Liver (tissue), 9 donors: ENCODE results near the gene CD52. TPM values are rescaled to one million over a fixed set of nuclear protein-coding genes. Genes with fewer than 3 reads are reported as not detected.

Source experiments
- DNase-seq: peaks from one replicate; pipeline ENCODE4 v3.0.0-alpha.2; 2017; ENCODE audit warnings: low spot score
- H3K27ac ChIP-seq, 2 donors: one replicate each; pipeline ENCODE4 v1.7.0; 2013; ENCODE audit warnings: inconsistent platforms in 2 of 2, low read length in 2 of 2, control low read depth in 1 of 2, low read depth in 1 of 2, mild to moderate bottlenecking in 1 of 2
- H3K27me3 ChIP-seq, 4 donors: one replicate each; pipeline versions ENCODE4 v1.6.1 to v1.7.0; 2013; ENCODE audit warnings: low read length in 3 of 4, inconsistent platforms in 1 of 4, mild to moderate bottlenecking in 1 of 4, moderate library complexity in 1 of 4; ENCODE audit not compliant: control insufficient read depth in 4 of 4, insufficient read depth in 4 of 4
- H3K36me3 ChIP-seq, 4 donors: one replicate each; pipeline versions ENCODE4 v1.6.1 to v1.7.0; 2013; ENCODE audit warnings: low read length in 3 of 4, mild to moderate bottlenecking in 3 of 4, low read depth in 1 of 4, moderate library complexity in 1 of 4; ENCODE audit not compliant: control insufficient read depth in 4 of 4, insufficient read depth in 3 of 4
- H3K4me1 ChIP-seq, 4 donors: one replicate each; pipeline versions ENCODE4 v1.6.1 to v1.7.0; 2013; ENCODE audit warnings: low read length in 3 of 4, mild to moderate bottlenecking in 3 of 4, moderate library complexity in 1 of 4; ENCODE audit not compliant: control insufficient read depth in 4 of 4, insufficient read depth in 4 of 4
- H3K4me3 ChIP-seq, 3 donors: one replicate each; pipeline versions ENCODE4 v1.6.1 to v1.7.0; 2013; ENCODE audit warnings: low read length in 3 of 3, control low read depth in 1 of 3, low read depth in 1 of 3, mild to moderate bottlenecking in 1 of 3
- H3K9ac ChIP-seq, 2 donors: one replicate each; pipeline ENCODE4 v1.7.0; 2013; ENCODE audit warnings: low read length in 2 of 2, mild to moderate bottlenecking in 2 of 2, moderate library complexity in 2 of 2, control low read depth in 1 of 2, low read depth in 1 of 2
- H3K9me3 ChIP-seq, 4 donors: one replicate each; pipeline versions ENCODE4 v1.6.1 to v1.7.0; 2013; ENCODE audit warnings: low read length in 3 of 4; ENCODE audit not compliant: control insufficient read depth in 4 of 4
- EGR1 ChIP-seq, 2 donors: IDR thresholded peaks; 2 replicates each; pipeline ENCODE4 v1.6.1; 2016 to 2018; ENCODE audit warnings: antibody characterized with exemption in 2 of 2, low read depth in 2 of 2
- FOXA1 ChIP-seq: IDR thresholded peaks from 2 replicates; pipeline ENCODE4 v1.6.1; 2016; ENCODE audit warnings: antibody characterized with exemption
- FOXA2 ChIP-seq: IDR thresholded peaks from 2 replicates; pipeline ENCODE4 v1.6.1; 2016; ENCODE audit warnings: antibody characterized with exemption
- GABPA ChIP-seq, 2 donors: IDR thresholded peaks in 1 of 2; conservative IDR thresholded peaks in 1 of 2; 2 replicates each; pipeline ENCODE4 v1.6.1; 2016; ENCODE audit warnings: antibody characterized with exemption in 2 of 2, mild to moderate bottlenecking in 1 of 2, moderate library complexity in 1 of 2
- HNF4A ChIP-seq, 2 donors: conservative IDR thresholded peaks; 2 replicates each; pipeline ENCODE4 v1.6.1; 2016; ENCODE audit warnings: antibody characterized with exemption in 2 of 2, mild to moderate bottlenecking in 2 of 2
- HNF4G ChIP-seq: IDR thresholded peaks from 2 replicates; pipeline ENCODE4 v1.6.1; 2016; ENCODE audit warnings: antibody characterized with exemption
- JUND ChIP-seq, 2 donors: IDR thresholded peaks; 2 replicates each; pipeline ENCODE4 v1.6.1; 2016; ENCODE audit warnings: antibody characterized with exemption in 2 of 2
- NR2F2 ChIP-seq: IDR thresholded peaks from 2 replicates; pipeline ENCODE4 v1.6.1; 2016; ENCODE audit warnings: antibody characterized with exemption
- RAD21 ChIP-seq, 2 donors: IDR thresholded peaks; 2 replicates each; pipeline ENCODE4 v1.6.1; 2016; ENCODE audit warnings: antibody characterized with exemption in 2 of 2, mild to moderate bottlenecking in 2 of 2
- RXRA ChIP-seq, 2 donors: IDR thresholded peaks; 2 replicates each; pipeline ENCODE4 v1.6.1; 2017 to 2018; ENCODE audit warnings: antibody characterized with exemption in 2 of 2, mild to moderate bottlenecking in 1 of 2
- SP1 ChIP-seq: IDR thresholded peaks from 2 replicates; pipeline ENCODE4 v1.6.1; 2018; ENCODE audit warnings: antibody characterized with exemption, mild to moderate bottlenecking
- TAF1 ChIP-seq: conservative IDR thresholded peaks from 2 replicates; pipeline ENCODE4 v1.6.1; 2016; ENCODE audit warnings: antibody characterized with exemption, mild to moderate bottlenecking
- YY1 ChIP-seq: IDR thresholded peaks from 2 replicates; pipeline ENCODE4 v1.6.1; 2016; ENCODE audit warnings: antibody characterized with exemption, mild to moderate bottlenecking
- WGBS: extraction: QIAGEN DNeasy Blood & Tissue Kit; methylation state at CpG from one replicate; pipeline ENCODE4 v1.1.7; 2013; 5-methylcytosine and 5-hydroxymethylcytosine counted together
- polyA plus RNA-seq, 2 donors: library from polyadenylated mRNA; stranded (reverse) in 1 of 2; unstranded in 1 of 2; fragments of 200-250 nt in 1 of 2; fragments of >200 nt in 1 of 2; fragmentation: Nextera tagmentation in 1 of 2; extraction: Ambion mirVana in 1 of 2; gene quantifications; one replicate each; pipeline versions ENCODE4 v1.2.1 to v1.2.3, GENCODE V29; 2013 to 2015
- total RNA-seq, 2 donors: library from RNA; depleted of rRNA; stranded (reverse); fragments of >200 nt; gene quantifications; one replicate each; pipeline ENCODE4 v1.2.3, GENCODE V29; 2014
- TF ChIP-seq, protein P1 (sequence below): IDR thresholded peaks from 2 replicates; pipeline ENCODE4 v1.6.1; 2016; ENCODE audit warnings: antibody characterized with exemption
- TF ChIP-seq, protein P2 (sequence below): IDR thresholded peaks from 2 replicates; pipeline ENCODE4 v1.6.1; 2016; ENCODE audit warnings: antibody characterized with exemption
- TF ChIP-seq, protein P3 (sequence below): IDR thresholded peaks from 2 replicates; pipeline ENCODE4 v1.6.1; 2016; ENCODE audit warnings: antibody characterized with exemption
- TF ChIP-seq, protein P4 (sequence below): IDR thresholded peaks from 2 replicates; pipeline ENCODE4 v1.6.1; 2016; ENCODE audit warnings: antibody characterized with exemption, mild to moderate bottlenecking
- TF ChIP-seq, protein P5 (sequence below): fragments of 150-350 bp; IDR thresholded peaks from 2 replicates; pipeline ENCODE4 v1.5.1; 2017; ENCODE audit warnings: improper control_type of control experiment, low read depth, low read length; ENCODE audit not compliant: missing input control
- donor health status: healthy.
- donor health status: healthy.
- donor health status: healthy.
- donor health status: healthy.
- donor health status: healthy.

CD52 gene
- total and polyA plus RNA-seq, 4 donors, result 1.7 to 16.4 (median 8.9) TPM

DNA sequence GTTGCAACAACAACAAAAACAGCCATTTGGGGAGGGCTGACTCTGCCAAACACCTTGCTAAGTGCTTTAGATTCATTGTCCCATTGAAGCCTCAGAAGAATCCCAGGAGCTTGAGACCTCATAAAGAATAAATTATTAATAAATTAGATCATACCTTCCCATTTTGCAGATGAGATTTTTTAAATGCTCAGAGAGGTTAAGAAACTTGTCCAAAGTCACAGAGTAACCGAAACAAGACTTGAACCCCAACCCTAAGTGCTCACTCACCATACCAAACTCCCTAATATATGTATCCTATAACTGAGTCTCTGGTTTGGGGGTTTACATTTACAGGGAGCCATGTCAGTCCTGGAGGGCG is 32.6 kb downstream of the CD52 start:
- no peak for DNase-seq
- H3K9me3 ChIP-seq, result no peaks in the 10 kb centered on the region
- no peaks in the 10 kb centered on the region for H3K27me3 ChIP-seq
- 92% methylated on average over 2 of the region's 2 CpGs for WGBS
- H3K4me1 ChIP-seq, result no peaks in the 10 kb centered on the region
- H3K9ac ChIP-seq, result no peak overlapping the region
- TF ChIP-seq FOXA1, result no peak
- TF ChIP-seq FOXA2, result no peak
- H3K36me3 ChIP-seq, result no peaks in the 10 kb centered on the region
- H3K4me3 ChIP-seq, result no peak overlapping the region
- H3K27ac ChIP-seq, result no peak overlapping the region

DNA sequence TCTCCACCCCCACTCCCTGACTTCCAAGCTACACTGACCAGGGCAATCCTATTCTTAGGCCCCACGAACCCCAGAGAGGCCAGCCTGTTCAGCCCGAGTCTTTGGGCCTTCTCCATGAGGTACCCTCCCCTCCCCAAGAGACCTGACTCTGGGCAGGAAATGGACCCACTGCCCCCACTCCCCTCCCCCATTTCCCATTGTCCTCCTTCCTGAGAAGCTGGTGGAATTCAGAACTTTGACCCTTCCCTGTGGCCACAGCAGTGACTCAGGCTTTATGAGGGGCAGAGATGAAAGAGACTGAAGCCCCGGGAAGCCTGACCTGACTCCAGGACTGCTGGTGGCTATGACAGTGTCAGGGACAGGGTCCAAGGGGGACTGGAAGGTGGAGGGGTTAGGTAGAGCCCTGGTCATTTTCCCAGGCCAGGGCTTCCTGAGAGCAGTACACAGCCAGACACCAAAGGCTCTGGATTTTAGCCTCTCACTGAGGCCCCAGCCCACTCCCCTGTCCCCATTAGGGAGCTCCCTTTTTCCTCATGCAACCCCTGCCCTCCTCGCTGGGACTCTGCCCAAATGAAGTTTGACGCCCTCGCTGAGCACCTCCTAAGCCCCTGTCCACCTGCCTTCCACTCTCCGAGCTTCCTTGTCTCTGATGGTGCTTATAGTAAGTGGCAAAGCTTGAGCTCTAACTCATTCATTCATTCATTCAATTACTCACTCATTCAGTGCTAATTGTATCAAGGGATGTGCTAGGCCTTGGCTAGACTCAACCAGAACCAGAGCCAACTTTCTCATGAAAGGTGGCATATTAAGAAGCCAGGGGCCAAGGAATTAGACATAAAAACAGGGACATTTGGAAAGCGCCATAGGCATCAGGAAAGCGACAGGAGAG is 33.2 kb downstream of the CD52 start:
- 83% methylated on average over 9 of the region's 9 CpGs for WGBS

More for the DNA sequence above, 33.2 kb downstream of the CD52 start:
- Histone ChIP-seq H3K27me3 (no peaks in the 10 kb centered on the region), H3K4me3 (no peak overlapping the region), H3K9ac (no peak overlapping the region), H3K9me3 (no peaks in the 10 kb centered on the region), H3K36me3 (no peaks in the 10 kb centered on the region), H3K27ac (no peak overlapping the region), H3K4me1 (no peaks in the 10 kb centered on the region)
- TF ChIP-seq, protein P1, sequence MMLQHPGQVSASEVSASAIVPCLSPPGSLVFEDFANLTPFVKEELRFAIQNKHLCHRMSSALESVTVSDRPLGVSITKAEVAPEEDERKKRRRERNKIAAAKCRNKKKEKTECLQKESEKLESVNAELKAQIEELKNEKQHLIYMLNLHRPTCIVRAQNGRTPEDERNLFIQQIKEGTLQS, result no peak
- TF ChIP-seq, protein P2, sequence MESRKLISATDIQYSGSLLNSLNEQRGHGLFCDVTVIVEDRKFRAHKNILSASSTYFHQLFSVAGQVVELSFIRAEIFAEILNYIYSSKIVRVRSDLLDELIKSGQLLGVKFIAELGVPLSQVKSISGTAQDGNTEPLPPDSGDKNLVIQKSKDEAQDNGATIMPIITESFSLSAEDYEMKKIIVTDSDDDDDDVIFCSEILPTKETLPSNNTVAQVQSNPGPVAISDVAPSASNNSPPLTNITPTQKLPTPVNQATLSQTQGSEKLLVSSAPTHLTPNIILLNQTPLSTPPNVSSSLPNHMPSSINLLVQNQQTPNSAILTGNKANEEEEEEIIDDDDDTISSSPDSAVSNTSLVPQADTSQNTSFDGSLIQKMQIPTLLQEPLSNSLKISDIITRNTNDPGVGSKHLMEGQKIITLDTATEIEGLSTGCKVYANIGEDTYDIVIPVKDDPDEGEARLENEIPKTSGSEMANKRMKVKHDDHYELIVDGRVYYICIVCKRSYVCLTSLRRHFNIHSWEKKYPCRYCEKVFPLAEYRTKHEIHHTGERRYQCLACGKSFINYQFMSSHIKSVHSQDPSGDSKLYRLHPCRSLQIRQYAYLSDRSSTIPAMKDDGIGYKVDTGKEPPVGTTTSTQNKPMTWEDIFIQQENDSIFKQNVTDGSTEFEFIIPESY, result no peak
- TF ChIP-seq HNF4G (peak; percentile 15), HNF4A (conservative IDR thresholded peaks at IDR 0.05) (peak; percentile 63 to 69), GABPA (IDR thresholded peaks at IDR 0.05 in 1 of 2, conservative IDR thresholded peaks at IDR 0.05 in 1 of 2) (no peak), TAF1 (no peak), RAD21 (IDR thresholded peaks at IDR 0.05) (no peak), YY1 (no peak), NR2F2 (no peak), EGR1 (IDR thresholded peaks at IDR 0.05; ENCODE audit: low read depth in 2 of 2) (no peak), RXRA (IDR thresholded peaks at IDR 0.05) (no peak), FOXA2 (no peak), FOXA1 (no peak), JUND (IDR thresholded peaks at IDR 0.05) (no peak), SP1 (peak; percentile 55)
- TF ChIP-seq, protein P3, sequence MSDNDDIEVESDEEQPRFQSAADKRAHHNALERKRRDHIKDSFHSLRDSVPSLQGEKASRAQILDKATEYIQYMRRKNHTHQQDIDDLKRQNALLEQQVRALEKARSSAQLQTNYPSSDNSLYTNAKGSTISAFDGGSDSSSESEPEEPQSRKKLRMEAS, result no peak
- TF ChIP-seq, protein P4, sequence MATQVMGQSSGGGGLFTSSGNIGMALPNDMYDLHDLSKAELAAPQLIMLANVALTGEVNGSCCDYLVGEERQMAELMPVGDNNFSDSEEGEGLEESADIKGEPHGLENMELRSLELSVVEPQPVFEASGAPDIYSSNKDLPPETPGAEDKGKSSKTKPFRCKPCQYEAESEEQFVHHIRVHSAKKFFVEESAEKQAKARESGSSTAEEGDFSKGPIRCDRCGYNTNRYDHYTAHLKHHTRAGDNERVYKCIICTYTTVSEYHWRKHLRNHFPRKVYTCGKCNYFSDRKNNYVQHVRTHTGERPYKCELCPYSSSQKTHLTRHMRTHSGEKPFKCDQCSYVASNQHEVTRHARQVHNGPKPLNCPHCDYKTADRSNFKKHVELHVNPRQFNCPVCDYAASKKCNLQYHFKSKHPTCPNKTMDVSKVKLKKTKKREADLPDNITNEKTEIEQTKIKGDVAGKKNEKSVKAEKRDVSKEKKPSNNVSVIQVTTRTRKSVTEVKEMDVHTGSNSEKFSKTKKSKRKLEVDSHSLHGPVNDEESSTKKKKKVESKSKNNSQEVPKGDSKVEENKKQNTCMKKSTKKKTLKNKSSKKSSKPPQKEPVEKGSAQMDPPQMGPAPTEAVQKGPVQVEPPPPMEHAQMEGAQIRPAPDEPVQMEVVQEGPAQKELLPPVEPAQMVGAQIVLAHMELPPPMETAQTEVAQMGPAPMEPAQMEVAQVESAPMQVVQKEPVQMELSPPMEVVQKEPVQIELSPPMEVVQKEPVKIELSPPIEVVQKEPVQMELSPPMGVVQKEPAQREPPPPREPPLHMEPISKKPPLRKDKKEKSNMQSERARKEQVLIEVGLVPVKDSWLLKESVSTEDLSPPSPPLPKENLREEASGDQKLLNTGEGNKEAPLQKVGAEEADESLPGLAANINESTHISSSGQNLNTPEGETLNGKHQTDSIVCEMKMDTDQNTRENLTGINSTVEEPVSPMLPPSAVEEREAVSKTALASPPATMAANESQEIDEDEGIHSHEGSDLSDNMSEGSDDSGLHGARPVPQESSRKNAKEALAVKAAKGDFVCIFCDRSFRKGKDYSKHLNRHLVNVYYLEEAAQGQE, result no peak
- TF ChIP-seq, protein P5, sequence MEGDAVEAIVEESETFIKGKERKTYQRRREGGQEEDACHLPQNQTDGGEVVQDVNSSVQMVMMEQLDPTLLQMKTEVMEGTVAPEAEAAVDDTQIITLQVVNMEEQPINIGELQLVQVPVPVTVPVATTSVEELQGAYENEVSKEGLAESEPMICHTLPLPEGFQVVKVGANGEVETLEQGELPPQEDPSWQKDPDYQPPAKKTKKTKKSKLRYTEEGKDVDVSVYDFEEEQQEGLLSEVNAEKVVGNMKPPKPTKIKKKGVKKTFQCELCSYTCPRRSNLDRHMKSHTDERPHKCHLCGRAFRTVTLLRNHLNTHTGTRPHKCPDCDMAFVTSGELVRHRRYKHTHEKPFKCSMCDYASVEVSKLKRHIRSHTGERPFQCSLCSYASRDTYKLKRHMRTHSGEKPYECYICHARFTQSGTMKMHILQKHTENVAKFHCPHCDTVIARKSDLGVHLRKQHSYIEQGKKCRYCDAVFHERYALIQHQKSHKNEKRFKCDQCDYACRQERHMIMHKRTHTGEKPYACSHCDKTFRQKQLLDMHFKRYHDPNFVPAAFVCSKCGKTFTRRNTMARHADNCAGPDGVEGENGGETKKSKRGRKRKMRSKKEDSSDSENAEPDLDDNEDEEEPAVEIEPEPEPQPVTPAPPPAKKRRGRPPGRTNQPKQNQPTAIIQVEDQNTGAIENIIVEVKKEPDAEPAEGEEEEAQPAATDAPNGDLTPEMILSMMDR, result no peak
- peak; percentile 49 for DNase-seq
